GM12878 (cell line): ENCODE data around the gene ZNF888. TPM values are rescaled to one million over a fixed set of nuclear protein-coding genes. Genes with fewer than 3 reads are reported as not detected.
"Not testable (repeated sequence)": the region's sequence is repeated elsewhere in the genome, so short reads cannot be mapped to it uniquely, and the experiment has no call there.

ENCODE experiments used
- ATAC-seq: fragments of 200-7000 bp; cut with Tn5 transposase; 3 replicates; pipeline ENCODE4 v1.9.1; 2020; ENCODE audit warnings: mild to moderate bottlenecking, moderate library complexity
- BruUV-seq: library from RNA; stranded (reverse); fragments of 400-500 nt; replicated peaks from 2 replicates; lab custom pipeline; 2021; lab: Mats Ljungman, UMichigan
- CTCF ChIA-PET: fragments of 300-600 bp; sonication (Branson Sonifier 250); formaldehyde crosslinking; extraction: SDS; loops from one replicate; lab custom pipeline; 2021; ENCODE audit warnings: inconsistent platforms; lab: Yijun Ruan, JAX
- POLR2A ChIA-PET: fragments of 350-600 bp; formaldehyde crosslinking; extraction: SDS; loops from one replicate; lab custom pipeline; 2021; ENCODE audit warnings: inconsistent platforms; lab: Charles Lee
- RAD21 ChIA-PET: fragments of 300-600 bp; sonication (Branson Sonifier 250); formaldehyde crosslinking; loops from one replicate; lab custom pipeline; 2023; ENCODE audit warnings: antibody characterized with exemption; ENCODE audit not compliant: unreplicated experiment; lab: Charles Lee
- SMC1A ChIA-PET: fragments of 300-600 bp; sonication (Branson Sonifier 250); formaldehyde crosslinking; loops from one replicate; lab custom pipeline; 2023; ENCODE audit not compliant: unreplicated experiment, uncharacterized antibody; lab: Charles Lee
- DNase-seq: peaks from one replicate; pipeline ENCODE4 v3.0.0-alpha.2; 2011; ENCODE audit warnings: low read depth, low spot score
- FAIRE-seq: peaks from 3 replicates; lab custom pipeline; 2011; peaks lifted over from hg19 to GRCh38; lab: Jason Lieb, UNC
- H2AFZ ChIP-seq: 2 replicates; pipeline ENCODE4 v1.6.0; 2011; ENCODE audit warnings: low read depth, low read length, control low read depth; ENCODE audit not compliant: control insufficient read depth
- H3K27ac ChIP-seq: 2 replicates; pipeline ENCODE4 v1.5.1; 2011; ENCODE audit warnings: control low read depth; ENCODE audit not compliant: control insufficient read depth, insufficient read depth
- H3K27me3 ChIP-seq, 2 experiments: replicated peaks in 1 of 2; 2 replicates each; pipeline versions ENCODE4 v1.6.0 to v1.6.1; 2011; ENCODE audit warnings: low read length in 1 of 2; ENCODE audit not compliant: control insufficient read depth in 2 of 2, insufficient read depth in 2 of 2
- H3K36me3 ChIP-seq, 2 experiments: 2 replicates each; pipeline ENCODE4 v1.5.1; 2011; ENCODE audit warnings: low read length in 1 of 2; ENCODE audit not compliant: control insufficient read depth in 2 of 2, insufficient read depth in 2 of 2
- H3K4me1 ChIP-seq: 2 replicates; pipeline ENCODE4 v1.6.1; 2011; ENCODE audit warnings: mild to moderate bottlenecking, low read length, moderate library complexity, mixed read lengths; ENCODE audit not compliant: control insufficient read depth, insufficient read depth
- H3K4me2 ChIP-seq: 2 replicates; pipeline ENCODE4 v1.6.0; 2011; ENCODE audit warnings: control low read depth; ENCODE audit not compliant: control insufficient read depth, insufficient read depth
- H3K4me3 ChIP-seq: fragments of 200-600 bp; sonication (generic); 2 replicates; pipeline ENCODE4 v1.5.1; 2016
- H3K79me2 ChIP-seq: 2 replicates; pipeline ENCODE4 v1.6.0; 2011; ENCODE audit warnings: low read length; ENCODE audit not compliant: control insufficient read depth, insufficient read depth
- H3K9ac ChIP-seq: 2 replicates; pipeline ENCODE4 v1.8.0; 2011; ENCODE audit warnings: low read length, control low read depth, mixed read lengths; ENCODE audit not compliant: control insufficient read depth, insufficient read depth
- H3K9me3 ChIP-seq: replicated peaks from 3 replicates; pipeline ENCODE4 v1.5.1; 2011; ENCODE audit warnings: mild to moderate bottlenecking, low read length; ENCODE audit not compliant: control insufficient read depth, insufficient read depth
- H4K20me1 ChIP-seq: 2 replicates; pipeline ENCODE4 v1.6.0; 2011; ENCODE audit not compliant: control insufficient read depth, insufficient read depth
- CHD4 ChIP-seq: fragments of 200-600 bp; sonication (generic); IDR thresholded peaks from 2 replicates; pipeline ENCODE4 v1.6.1; 2016; ENCODE audit warnings: mild to moderate bottlenecking
- E2F8 ChIP-seq: fragments of 450-650 bp; IDR thresholded peaks from 2 replicates; pipeline ENCODE4 v1.6.1; 2018; ENCODE audit warnings: mild to moderate bottlenecking, low read depth, moderate library complexity; ENCODE audit not compliant: partially characterized antibody
- HCFC1 ChIP-seq: fragments of 150-350 bp; IDR thresholded peaks from 2 replicates; pipeline ENCODE4 v1.6.1; 2014; ENCODE audit warnings: low read length
- HDGF ChIP-seq: fragments of 450-650 bp; IDR thresholded peaks from 2 replicates; pipeline ENCODE4 v1.6.1; 2016; ENCODE audit warnings: antibody characterized with exemption
- MYC ChIP-seq: IDR thresholded peaks from 2 replicates; pipeline ENCODE4 v1.6.1; 2011; ENCODE audit warnings: mild to moderate bottlenecking, low read length, moderate library complexity, inconsistent platforms; ENCODE audit not compliant: insufficient read depth, insufficient replicate concordance, insufficient read length, severe bottlenecking
- POLR2AphosphoS2 ChIP-seq: IDR thresholded peaks from 2 replicates; pipeline ENCODE4 v1.6.1; 2011; ENCODE audit warnings: low read depth, mild to moderate bottlenecking, low read length, improper control_type of control experiment, moderate library complexity
- WGBS: methylation state at CpG from one replicate; pipeline ENCODE4 v1.1.6; 2016; ENCODE audit warnings: low lambda C conversion rate; ENCODE audit not compliant: insufficient replicate concordance, insufficient coverage; ENCODE audit errors: missing lambda C conversion rate; 5-methylcytosine and 5-hydroxymethylcytosine counted together
- in situ Hi-C: fragments of 300-500 bp; cut with MboI; formaldehyde crosslinking; loops from 9 replicates; pipeline ENCODE4 v1.14.3; 2018; ENCODE audit warnings: mixed read lengths
- intact Hi-C: fragments of 100-400 bp; cut with micrococcal nuclease; formaldehyde crosslinking; loops from one replicate; pipeline ENCODE4 v1.14.2; 2022; ENCODE audit not compliant: unreplicated experiment
- polyA plus RNA-seq, 11 experiments: library from polyadenylated mRNA; depleted of rRNA in 4 of 11; unstranded in 6 of 11; stranded (reverse) in 5 of 11; fragments of >200 nt; fragmentation: Nextera tagmentation in 4 of 11; fragmentation: Illumina TruSeq in 1 of 11; extraction: Ambion mirVana in 4 of 11; extraction: Trizol in 1 of 11; gene quantifications; 1 replicate in 1 of 11; 2 replicates in 10 of 11; pipeline versions ENCODE4 v1.2.1 to v1.2.3, GENCODE V29; 2011 to 2016; ENCODE audit warnings: inconsistent platforms in 2 of 11, missing spikeins in 2 of 11, low read depth in 1 of 11
- total RNA-seq, 4 experiments: library from RNA; depleted of rRNA in 3 of 4; stranded (reverse); fragments of >200 nt in 3 of 4; fragmentation: Illumina TruSeq in 1 of 4; extraction: Trizol in 1 of 4; gene quantifications; 2 replicates each; pipeline versions ENCODE4 v1.2.1 to v1.2.3, GENCODE V29; 2013 to 2021

Gene ZNF888
- total and polyA plus RNA-seq, 10 of the 15 experiments (the other 5 are each of a cell fraction or from before 2014, with no cell fraction given) = 0.26 to 4.3 (median 2.7) TPM

GRCh38 chr19:52935434-52935833 is 12.2 kb upstream of the ZNF888 start (continued):
- TF ChIP-seq HDGF (no peak), MYC (no peak), E2F8 (no peak), CHD4 (no peak), POLR2AphosphoS2 (no peak), HCFC1 (no peak)

- FAIRE-seq, POLR2A ChIA-PET: not testable (repeated sequence)
Measured at GRCh38 chr19:52924641-52925040, 1.4 kb upstream of the ZNF888 start.

More at GRCh38 chr19:52924641-52925040, 1.4 kb upstream of the ZNF888 start:
- ATAC-seq, BruUV-seq, DNase-seq, CTCF ChIA-PET, RAD21 ChIA-PET, intact Hi-C loops, SMC1A ChIA-PET, H3K27ac ChIP-seq, H3K4me2 ChIP-seq, H3K4me1 ChIP-seq, H2AFZ ChIP-seq, H3K79me2 ChIP-seq, in situ Hi-C loops, H3K4me3 ChIP-seq, H3K36me3 ChIP-seq, H4K20me1 ChIP-seq, H3K9ac ChIP-seq, H3K27me3 ChIP-seq, H3K9me3 ChIP-seq: not testable (repeated sequence)
- 98% methylated on average over 9 of the region's 9 CpGs for WGBS
